ENCODE results near the gene NPAS1. TPM values are rescaled to one million over a fixed set of nuclear protein-coding genes. Genes with fewer than 3 reads are reported as not detected.

NPAS1 gene, protein sequence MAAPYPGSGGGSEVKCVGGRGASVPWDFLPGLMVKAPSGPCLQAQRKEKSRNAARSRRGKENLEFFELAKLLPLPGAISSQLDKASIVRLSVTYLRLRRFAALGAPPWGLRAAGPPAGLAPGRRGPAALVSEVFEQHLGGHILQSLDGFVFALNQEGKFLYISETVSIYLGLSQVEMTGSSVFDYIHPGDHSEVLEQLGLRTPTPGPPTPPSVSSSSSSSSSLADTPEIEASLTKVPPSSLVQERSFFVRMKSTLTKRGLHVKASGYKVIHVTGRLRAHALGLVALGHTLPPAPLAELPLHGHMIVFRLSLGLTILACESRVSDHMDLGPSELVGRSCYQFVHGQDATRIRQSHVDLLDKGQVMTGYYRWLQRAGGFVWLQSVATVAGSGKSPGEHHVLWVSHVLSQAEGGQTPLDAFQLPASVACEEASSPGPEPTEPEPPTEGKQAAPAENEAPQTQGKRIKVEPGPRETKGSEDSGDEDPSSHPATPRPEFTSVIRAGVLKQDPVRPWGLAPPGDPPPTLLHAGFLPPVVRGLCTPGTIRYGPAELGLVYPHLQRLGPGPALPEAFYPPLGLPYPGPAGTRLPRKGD
- total RNA-seq: not detected
- long read RNA-seq: 0 reads

DNA sequence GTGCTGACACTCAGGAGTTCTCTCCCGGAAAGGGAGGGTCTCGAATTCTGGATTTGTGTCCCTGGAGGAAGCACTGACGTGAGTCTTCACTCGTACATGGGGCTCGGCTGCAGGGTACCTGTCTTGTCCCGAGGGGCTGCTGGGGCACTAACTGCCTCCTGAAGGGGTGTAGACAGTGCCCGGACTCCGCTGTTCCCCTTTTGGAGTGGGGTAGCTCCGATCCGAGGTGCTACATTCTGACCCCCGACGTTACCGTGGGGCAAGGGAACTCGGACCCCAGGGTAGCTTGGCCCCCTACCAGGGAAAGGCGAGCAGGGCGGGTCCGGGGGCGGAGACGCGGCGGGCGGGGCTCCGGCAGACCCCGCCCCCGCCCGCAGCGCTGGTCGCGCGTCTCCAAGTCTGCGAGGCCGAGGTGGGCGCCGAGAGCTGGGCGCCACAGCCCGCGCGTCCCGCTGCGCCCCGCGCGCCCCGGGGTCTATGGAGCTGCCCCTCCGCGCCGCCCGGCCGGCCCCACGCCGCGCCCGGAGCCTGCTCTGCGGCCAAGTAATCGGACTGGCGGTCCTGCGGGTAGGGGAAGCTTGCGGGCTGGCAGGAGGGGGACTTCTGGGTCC, at the start of gene NPAS1:
Gene NPAS1, plus strand, starts transcription at position 407 of the 611 bp plus-strand sequence. CDS start 1,211 bp downstream, outside the sequence.
- DNase-seq: no peak
- intact Hi-C loops (cut with DNase I): no loop called here
- ATAC-seq (ENCODE audit: poor library complexity): no peak

DNA sequence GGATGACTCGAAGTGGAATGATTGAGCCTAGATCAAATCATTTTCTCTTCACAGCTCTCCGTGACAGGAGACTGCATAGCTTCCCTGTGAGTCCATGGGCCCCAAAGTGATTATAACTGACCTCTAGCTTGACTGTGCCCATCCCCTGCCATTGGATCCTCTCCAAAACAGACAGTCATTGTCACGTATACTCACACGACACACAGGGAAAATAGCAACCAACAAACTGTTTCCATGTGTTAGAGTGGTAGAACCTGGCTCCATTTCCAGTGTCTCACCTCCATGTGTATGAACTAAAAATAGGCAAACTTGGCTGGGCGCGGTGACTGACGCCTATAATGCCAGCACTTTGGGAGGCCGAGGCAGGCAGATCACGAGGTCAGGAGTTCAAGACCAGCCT, 48.8 kb upstream of the NPAS1 start:
- ATAC-seq (ENCODE audit: poor library complexity) (peak; percentile 71), DNase-seq (peak; percentile 77)
- intact Hi-C loops (cut with DNase I): no loop called here

DNA sequence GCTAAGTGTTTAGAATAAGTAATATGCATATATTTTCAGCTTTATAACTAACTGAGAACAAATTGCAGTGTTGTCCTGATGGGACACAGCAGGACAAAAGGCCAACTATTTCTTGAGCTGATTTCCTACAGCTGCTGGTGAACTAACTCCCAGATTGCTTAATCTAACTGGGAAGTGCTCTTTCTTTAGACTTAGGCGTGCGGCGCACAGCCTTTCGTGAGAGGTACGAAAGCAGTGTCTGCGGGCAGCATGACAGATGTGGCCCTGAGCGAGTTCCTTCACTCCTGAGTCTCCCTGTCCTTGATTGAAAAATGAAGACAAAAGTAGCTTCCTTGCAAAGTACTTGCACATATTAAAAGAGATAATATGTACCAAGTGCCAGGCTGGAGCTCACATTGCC, 47.3 kb upstream of the NPAS1 start:
- ATAC-seq (ENCODE audit: poor library complexity) (peak; percentile 1), DNase-seq (peak; percentile 68)
- intact Hi-C loops (cut with DNase I): no loop called here

DNA sequence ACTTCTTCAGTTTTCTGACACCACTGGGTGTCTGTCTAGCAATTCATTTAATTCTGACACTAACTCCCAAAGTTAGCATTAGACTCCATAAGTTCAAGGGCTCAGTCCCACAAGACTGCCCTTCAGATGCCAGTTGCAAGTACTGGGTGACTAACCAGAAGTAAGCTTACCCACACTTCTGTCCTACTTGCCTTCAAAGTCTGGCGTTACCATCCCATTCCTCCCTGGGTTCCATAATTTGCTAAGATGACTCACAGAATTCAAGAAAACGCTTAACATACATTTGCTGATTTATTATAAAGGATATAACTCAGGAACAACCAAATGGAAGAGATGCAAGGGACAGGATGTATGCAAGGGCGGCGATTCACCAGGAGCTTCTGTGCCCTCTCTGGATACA, 45.5 kb upstream of the NPAS1 start:
- ATAC-seq (ENCODE audit: poor library complexity): no peak
- no peak for DNase-seq
- intact Hi-C loops (cut with DNase I): no loop called here

DNA sequence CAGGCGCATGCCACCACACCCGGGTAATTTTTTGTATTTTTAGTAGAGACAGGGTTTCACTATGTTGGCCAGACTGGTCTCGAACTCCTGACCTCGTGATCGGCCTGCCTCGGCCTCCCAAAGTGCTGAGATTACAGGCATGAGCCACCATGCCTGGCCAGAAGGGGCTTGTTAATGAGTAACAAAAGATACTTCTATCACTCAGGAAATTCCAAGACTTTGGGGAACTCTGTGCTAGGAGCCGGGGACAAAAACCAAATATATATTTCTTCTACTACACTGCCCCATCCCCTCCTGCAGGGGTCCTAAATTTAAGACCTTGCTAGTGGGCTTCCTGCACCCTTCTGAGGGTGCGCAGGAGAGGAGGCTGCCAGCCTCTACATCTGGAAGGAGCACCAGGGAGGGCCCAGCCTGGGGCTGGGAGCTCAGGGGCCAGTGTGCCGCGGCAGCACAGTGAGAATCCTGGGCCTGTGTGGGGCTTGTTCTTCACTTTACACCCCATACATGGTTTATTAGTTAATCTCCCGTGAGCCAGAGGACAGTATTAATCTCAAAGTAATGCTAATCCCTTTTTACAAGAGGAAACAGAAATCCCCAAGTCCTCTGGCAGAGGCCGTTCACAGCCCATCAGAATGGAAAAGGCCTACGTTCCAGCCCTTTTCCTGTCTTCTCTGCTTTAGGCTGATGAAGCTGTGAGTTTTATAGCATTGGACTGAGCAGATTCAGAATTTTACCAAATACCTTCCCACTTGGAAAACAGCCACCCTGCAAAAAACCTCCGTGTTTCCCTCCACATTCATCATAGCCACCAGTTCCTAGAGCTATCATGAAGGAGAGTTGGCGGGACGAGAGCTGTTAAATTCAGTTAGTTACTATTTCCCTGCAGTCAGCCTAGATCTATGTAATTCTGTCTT, 44.4 kb upstream of the NPAS1 start:
- no peak for ATAC-seq (ENCODE audit: poor library complexity)
- DNase-seq: no peak
- intact Hi-C loops (cut with DNase I): no loop called here

DNA sequence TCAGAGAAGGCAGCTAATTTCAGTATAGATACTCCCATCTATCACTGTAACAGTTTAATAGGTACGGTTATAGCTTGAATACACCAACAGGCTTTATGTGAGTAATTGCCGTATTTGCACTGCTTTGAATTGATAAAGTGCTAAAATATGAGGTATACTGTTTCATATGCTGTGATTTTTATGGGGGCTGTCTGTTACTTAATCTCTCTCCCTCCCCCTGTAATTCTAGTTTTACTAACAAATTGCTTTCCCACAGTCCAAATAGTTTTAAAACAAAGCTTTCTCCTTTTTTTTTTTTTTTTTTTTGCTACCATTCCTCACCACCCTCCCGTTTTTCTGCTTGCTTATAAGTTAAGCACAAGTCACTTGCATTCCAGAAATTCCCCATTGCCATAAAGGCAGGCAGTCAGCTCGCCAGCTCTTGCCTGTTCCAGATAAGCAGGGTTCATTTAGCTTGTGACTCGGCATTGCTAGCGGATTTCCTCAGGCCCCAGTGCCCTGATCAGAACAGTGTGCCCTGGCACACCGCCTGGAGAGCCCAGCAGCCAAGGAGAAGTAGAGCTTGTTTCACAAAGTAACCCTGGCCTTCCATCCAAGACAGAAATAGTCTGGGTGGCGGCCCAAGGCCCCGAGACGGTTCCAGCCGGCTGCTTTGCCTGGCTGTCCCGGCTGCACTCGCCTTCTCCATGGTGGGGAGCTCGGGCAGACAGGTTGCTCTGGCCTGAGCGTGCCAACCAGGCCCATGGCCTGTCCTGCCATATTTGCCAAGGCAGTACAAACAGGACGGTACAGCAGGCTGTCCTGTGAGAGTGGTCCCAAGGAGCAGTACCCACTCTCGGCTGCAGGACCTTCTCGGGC, 43.5 kb upstream of the NPAS1 start:
- intact Hi-C loops (cut with DNase I): no loop called here
- DNase-seq (peak; percentile 98), ATAC-seq (ENCODE audit: poor library complexity) (peak; percentile 90)

DNA sequence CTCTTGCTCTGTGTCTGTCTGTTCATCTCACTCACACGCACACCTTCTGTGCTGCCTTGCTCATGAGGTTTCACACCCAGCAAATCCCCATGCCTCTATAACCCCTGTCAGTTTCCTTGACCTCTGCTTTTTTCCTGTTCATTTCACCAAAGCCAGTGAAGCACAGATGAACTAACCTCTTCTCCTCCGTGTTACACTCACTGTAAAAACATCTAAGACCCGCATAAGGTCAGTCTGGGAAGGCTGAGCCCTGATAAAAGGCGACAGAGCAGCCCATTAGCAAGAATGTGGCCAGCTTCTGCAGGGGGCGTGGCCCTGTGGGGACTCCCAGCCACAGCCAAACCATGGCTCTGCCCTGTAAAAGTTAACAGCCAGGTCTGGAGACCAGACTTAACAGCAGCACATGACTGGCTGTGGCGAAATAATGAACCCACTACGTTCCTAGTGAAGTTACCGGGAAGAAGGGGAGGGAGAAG, 42.8 kb upstream of the NPAS1 start:
- peak; percentile 69 for DNase-seq
- intact Hi-C loops (cut with DNase I): no loop called here

DNA sequence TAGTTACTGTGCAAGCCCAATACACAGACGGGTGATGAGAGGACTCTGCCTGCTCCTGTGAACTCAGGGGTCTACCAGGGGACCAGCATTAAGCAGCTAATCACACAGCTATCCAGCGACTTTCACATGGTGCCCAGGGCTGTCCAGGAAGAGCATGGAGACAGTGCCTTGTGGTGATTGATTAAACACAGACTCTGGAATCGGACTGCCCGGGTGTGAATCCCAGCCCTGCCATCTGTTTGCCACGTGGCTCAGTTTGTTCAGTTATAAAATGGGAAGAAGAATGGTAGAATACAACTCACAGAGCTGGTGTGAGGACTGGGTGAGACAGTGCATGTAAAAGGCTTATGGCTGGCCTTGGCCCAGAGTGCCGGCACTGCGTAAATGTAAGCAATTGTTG, 42.1 kb upstream of the NPAS1 start:
- intact Hi-C loops (cut with DNase I): no loop called here
- ATAC-seq (ENCODE audit: poor library complexity): no peak
- no peak for DNase-seq

More for the DNA sequence above, 42.8 kb upstream of the NPAS1 start:
- ATAC-seq (ENCODE audit: poor library complexity): peak; percentile 52

DNA sequence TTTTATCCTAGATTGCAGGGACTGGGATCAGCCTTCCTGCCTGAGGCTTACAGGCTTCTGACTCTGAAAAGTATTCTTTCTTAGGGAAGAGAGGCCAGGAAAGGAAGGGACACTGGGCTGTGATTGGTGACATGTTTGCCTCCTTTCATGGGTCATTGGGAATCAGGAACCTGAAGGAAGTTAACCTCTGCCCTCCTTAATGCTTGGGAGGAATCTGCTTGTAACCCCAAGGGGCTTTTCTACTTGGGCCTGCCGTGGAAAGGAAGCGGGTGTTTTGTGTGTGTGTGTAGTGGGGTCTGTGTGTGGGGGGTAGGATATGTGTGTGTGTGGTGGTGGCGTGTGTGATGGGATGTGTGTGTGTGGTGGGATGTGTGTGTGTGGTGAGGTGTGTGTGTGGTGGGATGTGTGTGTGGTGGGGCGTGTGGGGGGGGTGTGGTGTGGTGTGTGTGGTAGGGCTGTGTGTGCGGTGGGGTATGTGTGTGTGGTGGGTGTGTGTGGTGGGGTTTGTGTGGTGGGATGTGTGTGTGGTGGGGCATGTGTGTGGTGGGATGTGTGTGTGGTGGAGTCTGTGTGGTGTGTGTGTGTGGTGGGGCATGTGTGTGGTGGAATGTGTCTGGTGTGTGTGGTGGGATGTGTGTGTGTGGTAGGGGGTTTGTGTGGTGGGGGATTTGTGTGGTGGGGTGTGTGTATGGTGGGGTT, 41.3 kb upstream of the NPAS1 start:
- intact Hi-C loops (cut with DNase I): no loop called here
- DNase-seq: no peak
- no peak for ATAC-seq (ENCODE audit: poor library complexity)

DNA sequence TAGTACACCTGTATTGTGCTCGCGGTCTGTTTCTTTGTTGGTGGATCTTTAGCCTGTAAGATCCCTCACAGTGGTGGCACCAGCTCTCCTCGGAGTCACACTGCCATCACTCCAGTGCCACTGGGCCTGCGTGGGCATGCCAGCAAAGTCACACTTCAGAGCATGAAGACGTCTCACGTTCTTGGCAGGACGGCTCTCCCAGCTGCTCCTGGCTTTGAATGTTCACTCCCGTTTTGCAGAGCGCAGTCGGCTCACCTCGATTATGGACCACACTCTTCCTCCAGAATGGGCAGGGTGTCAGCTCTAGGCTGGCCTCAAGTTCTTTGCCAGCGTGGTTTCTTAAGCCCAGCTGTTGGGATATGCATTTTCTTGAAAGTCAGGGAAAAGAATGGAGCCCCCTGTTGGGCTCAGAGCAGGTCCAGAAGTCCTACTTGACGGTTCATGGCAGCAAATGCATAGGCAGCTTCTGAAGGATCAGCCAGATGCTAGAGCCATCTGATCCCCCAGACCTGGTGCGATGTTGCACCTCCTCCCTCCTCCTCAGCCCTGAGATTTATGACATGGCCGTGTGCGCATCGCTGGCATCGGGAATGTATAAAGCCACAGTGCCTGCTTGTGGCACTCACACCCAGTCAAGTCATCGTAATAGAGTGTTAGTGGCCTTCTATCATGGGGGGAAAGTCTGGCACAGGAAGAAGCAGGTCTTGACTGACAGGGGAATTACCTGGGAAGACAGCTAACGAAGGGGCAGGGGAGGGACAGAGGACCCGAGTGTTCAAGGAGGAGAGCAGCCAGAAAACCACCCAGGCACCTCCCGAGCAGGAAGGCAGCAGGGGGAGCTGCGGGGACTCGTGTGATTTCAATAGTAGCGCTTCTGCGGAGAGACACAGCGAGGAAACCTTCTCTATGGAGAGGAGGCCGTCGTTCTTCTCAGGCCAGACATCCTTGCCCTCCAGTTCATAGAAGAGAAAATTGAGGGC, 40.2 kb upstream of the NPAS1 start:
- no peak for DNase-seq
- ATAC-seq (ENCODE audit: poor library complexity): no peak
- intact Hi-C loops (cut with DNase I): no loop called here

DNA sequence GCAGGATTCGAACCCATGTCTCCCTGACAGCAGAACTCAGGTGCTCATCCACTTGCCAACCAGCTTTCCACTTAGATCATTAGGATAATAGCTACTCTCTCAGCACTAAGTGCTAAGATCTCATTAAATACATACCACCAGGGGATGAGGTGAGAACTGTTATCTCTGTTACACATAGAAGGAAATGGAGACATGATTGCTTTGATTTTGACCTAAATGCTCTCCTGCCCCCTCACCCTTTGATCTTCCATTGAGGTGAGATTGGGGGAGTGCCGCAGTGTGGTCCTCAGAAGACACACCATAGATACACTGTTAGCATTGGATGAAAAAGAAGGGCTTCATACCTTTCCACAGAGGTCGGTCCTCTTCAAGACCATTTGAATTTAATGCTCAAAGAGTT, 38.9 kb upstream of the NPAS1 start:
- intact Hi-C loops (cut with DNase I): no loop called here
- DNase-seq (no peak), ATAC-seq (ENCODE audit: poor library complexity) (no peak)

DNA sequence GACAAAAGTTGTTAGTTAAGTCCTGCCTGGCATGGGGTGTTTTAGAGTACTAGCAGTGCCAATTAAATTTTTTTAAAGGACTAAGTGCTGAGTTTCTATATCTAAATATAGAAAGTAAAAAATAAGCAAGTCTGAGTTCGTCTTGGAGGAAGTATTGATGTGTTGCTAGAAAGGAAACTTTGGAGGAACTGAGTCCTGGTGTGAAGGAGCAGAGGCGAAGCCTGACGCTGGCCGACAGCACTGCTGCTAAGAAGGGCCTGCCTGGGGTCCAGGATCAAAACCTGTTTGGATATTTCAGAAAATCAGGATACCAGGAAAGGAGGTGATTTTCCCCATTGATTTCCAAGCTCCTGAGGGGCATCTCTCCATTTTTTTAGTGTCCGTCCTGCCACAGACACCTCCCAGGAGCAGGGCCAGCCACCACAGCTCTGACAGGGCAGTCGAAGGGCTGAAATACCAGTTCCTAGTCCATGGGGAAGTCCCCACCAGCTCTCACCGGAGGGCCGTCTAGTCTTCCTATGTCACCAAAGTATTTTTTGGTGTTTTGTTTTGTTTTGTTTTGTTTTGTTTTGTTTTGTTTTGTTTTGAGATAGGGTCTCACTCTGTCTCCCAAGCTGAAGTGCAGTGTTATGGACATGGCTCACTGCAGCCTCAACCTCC, 38.2 kb upstream of the NPAS1 start:
- DNase-seq (no peak), ATAC-seq (ENCODE audit: poor library complexity) (no peak)
- intact Hi-C loops (cut with DNase I): no loop called here

DNA sequence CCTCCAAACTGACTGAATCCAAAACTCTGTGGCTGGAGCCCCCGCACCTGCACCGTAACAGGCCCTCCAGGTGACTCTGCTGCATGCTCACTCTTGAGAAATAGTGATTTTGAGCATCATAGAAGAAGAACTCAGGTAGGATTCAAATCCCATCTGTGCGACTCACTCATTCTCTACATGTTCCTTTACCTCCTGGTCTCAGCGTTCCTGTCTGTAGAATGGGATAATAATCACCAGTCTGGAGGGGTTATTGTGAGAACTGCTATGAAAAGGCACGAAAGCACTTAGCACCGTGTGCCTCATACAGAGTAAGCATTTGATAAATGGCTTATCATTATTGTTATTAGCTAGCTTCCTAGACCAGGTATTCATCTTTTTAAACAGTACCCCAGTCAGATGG, 36.5 kb upstream of the NPAS1 start:
- ATAC-seq (ENCODE audit: poor library complexity) (no peak), DNase-seq (no peak)
- intact Hi-C loops (cut with DNase I): no loop called here

DNA sequence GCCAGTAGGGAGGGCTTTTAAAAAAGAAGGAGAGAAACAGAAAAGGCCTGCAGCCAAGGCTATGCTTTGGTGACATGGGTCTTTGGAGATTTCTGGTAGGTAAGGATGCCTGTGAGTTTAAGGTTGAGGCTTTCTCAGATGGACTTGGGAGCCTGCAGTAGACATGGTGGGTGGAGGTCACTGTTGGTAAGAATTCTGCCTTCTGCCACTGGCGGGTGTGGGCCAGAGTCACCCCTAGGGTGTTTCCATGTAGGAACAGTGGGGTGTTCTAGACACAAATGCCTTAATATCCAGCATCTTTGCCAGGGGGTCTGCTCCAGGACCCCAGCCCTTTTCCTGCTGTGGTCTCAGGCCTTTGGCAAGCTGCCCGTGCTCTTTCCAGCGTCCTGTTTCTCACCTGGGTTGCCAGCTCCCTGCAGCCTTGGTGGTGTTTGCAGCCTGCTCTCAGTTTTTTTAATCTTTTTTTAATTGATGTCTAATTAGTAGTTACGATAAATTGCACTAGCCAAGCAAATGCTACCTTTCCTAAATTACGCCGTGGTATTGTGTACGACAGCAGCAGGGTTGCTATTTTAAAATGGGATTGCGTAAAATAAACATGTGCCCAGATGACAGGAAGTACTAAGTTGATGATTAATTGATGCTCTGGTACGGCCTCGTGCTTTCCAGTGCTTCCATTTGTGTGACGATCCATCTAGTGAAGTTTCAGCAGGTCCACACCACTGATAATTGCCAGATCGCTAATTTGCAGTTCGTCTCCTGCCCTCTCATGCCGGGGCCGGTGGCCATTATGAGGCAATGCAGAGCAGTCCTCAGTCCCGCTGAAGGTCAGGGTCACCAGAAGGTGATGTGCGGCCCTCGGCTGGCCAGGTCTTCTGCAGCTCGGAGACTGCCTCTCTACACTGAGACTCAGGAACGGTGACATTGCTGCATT, 35.3 kb upstream of the NPAS1 start:
- intact Hi-C loops (cut with DNase I): no loop called here
- no peak for DNase-seq
- ATAC-seq (ENCODE audit: poor library complexity): peak; percentile 69
